HCT116 (cell line): ENCODE results near the gene CARD14. TPM values are rescaled to one million over a fixed set of nuclear protein-coding genes. Genes with fewer than 3 reads are reported as not detected.
A peak's percentile ranks its signal among the peaks of the same experiment; 100 is the strongest.

Experiments
- ATAC-seq: fragments of 200-7000 bp; cut with Tn5 transposase; 2 replicates; pipeline ENCODE4 v1.9.1; 2020; ENCODE audit warnings: mild to moderate bottlenecking, moderate library complexity
- BruUV-seq: library from RNA; stranded (reverse); fragments of 400-500 nt; replicated peaks from 2 replicates; lab custom pipeline; 2021; lab: Mats Ljungman, UMichigan
- CTCF ChIA-PET: fragments of 300-600 bp; sonication (Branson Sonifier 250); formaldehyde crosslinking; loops from one replicate; lab custom pipeline; 2021; ENCODE audit warnings: antibody characterized with exemption; lab: Charles Lee
- POLR2A ChIA-PET: fragments of 300-600, 350-600 bp; sonication (Branson Sonifier 250); formaldehyde crosslinking; loops from one replicate; lab custom pipeline; 2021; ENCODE audit warnings: antibody characterized with exemption; lab: Charles Lee
- RAD21 ChIA-PET, 2 experiments: fragments of 300-600 bp; sonication (Branson Sonifier 250); formaldehyde crosslinking; loops; one replicate each; lab custom pipeline; 2023; ENCODE audit warnings: low total read pairs in 2 of 2; ENCODE audit not compliant: uncharacterized antibody in 2 of 2, unreplicated experiment in 2 of 2, low non-redundant PET in 1 of 2; lab: Charles Lee
- DNase-seq: peaks from one replicate; pipeline ENCODE4 v3.0.0-alpha.2; 2010; ENCODE audit warnings: low read depth, low spot score
- H2AFZ ChIP-seq: fragments of 200-600 bp; shearing (Covaris generic), sonication (generic); 2 replicates; pipeline ENCODE4 v1.6.1; 2017; ENCODE audit warnings: low read depth, mixed run types, mixed read lengths, antibody characterized with exemption, low read length; ENCODE audit not compliant: poor library complexity, severe bottlenecking
- H3K27ac ChIP-seq: 2 replicates; pipeline ENCODE4 v1.5.1; 2012; ENCODE audit warnings: low read depth, low read length
- H3K27me3 ChIP-seq: fragments of 200-600 bp; sonication (generic); 2 replicates; pipeline ENCODE4 v1.6.1; 2016; ENCODE audit warnings: mixed run types, low read length, mixed read lengths; ENCODE audit not compliant: insufficient read depth
- H3K36me3 ChIP-seq, 2 experiments: fragments of 200-500 bp in 1 of 2; fragments of 200-600 bp in 1 of 2; sonication (Bioruptor generic) in 1 of 2; sonication (generic) in 1 of 2; 2 replicates each; pipeline versions ENCODE4 v1.5.1 to v1.6.1; 2014 to 2016; ENCODE audit warnings: low read length in 2 of 2, inconsistent platforms in 1 of 2, mixed read lengths in 1 of 2, mixed run types in 1 of 2; ENCODE audit not compliant: insufficient read depth in 2 of 2, control insufficient read depth in 1 of 2
- H3K4me1 ChIP-seq, 2 experiments: fragments of 200-600 bp in 1 of 2; sonication (generic) in 1 of 2; 2 replicates each; pipeline versions ENCODE4 v1.5.1 to v1.6.1; 2012 to 2017; ENCODE audit warnings: low read length in 2 of 2, inconsistent platforms in 1 of 2, mild to moderate bottlenecking in 1 of 2, mixed read lengths in 1 of 2, mixed run types in 1 of 2, moderate library complexity in 1 of 2; ENCODE audit not compliant: insufficient read depth in 2 of 2, control insufficient read depth in 1 of 2
- H3K4me2 ChIP-seq: fragments of 200-600 bp; sonication (generic); 2 replicates; pipeline ENCODE4 v1.6.1; 2017; ENCODE audit warnings: mixed run types, low read length, mixed read lengths
- H3K4me3 ChIP-seq, 2 experiments: fragments of 200-600 bp in 1 of 2; sonication (generic) in 1 of 2; replicated peaks in 1 of 2; 2 replicates each; pipeline ENCODE4 v1.5.1; 2011 to 2016; ENCODE audit warnings: low read length in 2 of 2, control low read depth in 1 of 2, low read depth in 1 of 2, mild to moderate bottlenecking in 1 of 2, mixed read lengths in 1 of 2, mixed run types in 1 of 2
- H3K79me2 ChIP-seq: fragments of 200-600 bp; sonication (generic); 2 replicates; pipeline ENCODE4 v1.6.1; 2017; ENCODE audit warnings: mild to moderate bottlenecking, mixed run types, low read length, moderate library complexity, mixed read lengths; ENCODE audit not compliant: insufficient read depth
- H3K9ac ChIP-seq: fragments of 200-600 bp; sonication (generic); 2 replicates; pipeline ENCODE4 v1.6.1; 2016; ENCODE audit warnings: low read length, mixed read lengths
- H3K9me2 ChIP-seq: fragments of 200-600 bp; sonication (generic), shearing (Covaris generic); 2 replicates; pipeline ENCODE4 v1.6.1; 2017; ENCODE audit warnings: mixed run types, mild to moderate bottlenecking, moderate library complexity; ENCODE audit not compliant: insufficient read depth
- H3K9me3 ChIP-seq, 2 experiments: fragments of 200-500 bp in 1 of 2; fragments of 200-600 bp in 1 of 2; sonication (Bioruptor generic) in 1 of 2; sonication (generic) in 1 of 2; 2 replicates each; pipeline ENCODE4 v1.6.1; 2014 to 2017; ENCODE audit warnings: low read length in 2 of 2, mixed read lengths in 2 of 2, inconsistent platforms in 1 of 2, low read depth in 1 of 2, mild to moderate bottlenecking in 1 of 2, mixed run types in 1 of 2, moderate library complexity in 1 of 2; ENCODE audit not compliant: control insufficient read depth in 1 of 2, insufficient read depth in 1 of 2
- H4K20me1 ChIP-seq: fragments of 200-600 bp; sonication (generic), shearing (Covaris generic); 2 replicates; pipeline ENCODE4 v1.6.1; 2017; ENCODE audit warnings: mixed run types, mild to moderate bottlenecking, moderate library complexity; ENCODE audit not compliant: insufficient read depth
- ELF1 ChIP-seq: IDR thresholded peaks from 2 replicates; pipeline ENCODE4 v1.6.1; 2012; ENCODE audit warnings: low read depth, borderline replicate concordance
- REST ChIP-seq: IDR thresholded peaks from 2 replicates; pipeline ENCODE4 v1.6.1; 2012; ENCODE audit warnings: low read depth
- TCF7L2 ChIP-seq: IDR thresholded peaks from 2 replicates; pipeline ENCODE4 v1.7.0; 2011; ENCODE audit warnings: borderline replicate concordance, inconsistent platforms; ENCODE audit not compliant: insufficient read depth, insufficient read length; ENCODE audit errors: extremely low read depth
- YY1 ChIP-seq: IDR thresholded peaks from 2 replicates; pipeline ENCODE4 v1.6.1; 2011; ENCODE audit warnings: low read length, low read depth, moderate library complexity, mild to moderate bottlenecking; ENCODE audit not compliant: insufficient replicate concordance; ENCODE audit errors: extremely low read depth
- ZBTB33 ChIP-seq: IDR thresholded peaks from 2 replicates; pipeline ENCODE4 v1.6.1; 2011; ENCODE audit warnings: mild to moderate bottlenecking, low read length, moderate library complexity; ENCODE audit not compliant: insufficient replicate concordance; ENCODE audit errors: extremely low read depth
- intact Hi-C: fragments of 100-400 bp; cut with micrococcal nuclease; formaldehyde crosslinking; loops from 2 replicates; pipeline ENCODE4 v1.10.0; 2022
- total RNA-seq: library from RNA; stranded (reverse); gene quantifications from one replicate; pipeline ENCODE4 v1.2.1, GENCODE V29; 2021; ENCODE audit not compliant: unreplicated experiment

Gene CARD14
- total RNA-seq, 1 experiment from 2014 or later = 0.25 TPM

- peak overlapping the region; percentile 88 to 97 for H3K4me3 ChIP-seq
- no peaks in the 10 kb centered on the region for H3K27me3 ChIP-seq
- no peak for ATAC-seq
- no peak overlapping the region for H2AFZ ChIP-seq
- ChIA-PET POLR2A (interaction anchor here (0.6 kb wide), 1 partner anchor 382 kb away, joined by 5 read pairs; the partner anchor contains the start of gene CBX4), RAD21 (no interaction called here), CTCF (no interaction called here)
- H3K4me2 ChIP-seq = peak overlapping the region; percentile 98
- no peak for DNase-seq
- intact Hi-C loops = no loop called here
- H4K20me1 ChIP-seq = no peaks in the 10 kb centered on the region
- no peaks in the 10 kb centered on the region for H3K9me2 ChIP-seq
- H3K9me3 ChIP-seq = no peaks in the 10 kb centered on the region
- peak overlapping the region; percentile 31; the same call in 1 of the 2 replicates for H3K27ac ChIP-seq
- TF ChIP-seq TCF7L2 (no peak), YY1 (no peak), REST (no peak), ZBTB33 (no peak), ELF1 (no peak)
- BruUV-seq = TSS peak; percentile 36
- peaks cover 8 to 15% of the 10 kb centered on the region in 2 experiments; a peak in 3 of 4 replicates for H3K4me1 ChIP-seq
- peaks cover 17% of the 10 kb centered on the region for H3K79me2 ChIP-seq
- peaks cover 0 to 12% of the 10 kb centered on the region in 2 experiments; a peak in 1 of 4 replicates for H3K36me3 ChIP-seq
- H3K9ac ChIP-seq = peak overlapping the region; percentile 93
Measured at GRCh38 chr17:80221351-80222105, 51.7 kb downstream of the CARD14 start.
